ENCODE results near the gene OXCT1.

- TF ChIP-seq POLR2A (IDR thresholded peaks at IDR 0.05; ENCODE audit: insufficient read depth in 1 of 2, low read depth in 2 of 2, low read length in 2 of 2) = no peak
- no peak for TF ChIP-seq SIN3A (IDR thresholded peaks at IDR 0.05; ENCODE audit: borderline replicate concordance, low read depth, low read length)
These were observed 25.7 kb downstream of the OXCT1 start for GRCh38 chr5:41844502-41844901.
